HepG2 (cell line): Measurements from ENCODE around the gene CAMK2G. TPM values are rescaled to one million over a fixed set of nuclear protein-coding genes. Genes with fewer than 3 reads are reported as not detected.

ENCODE experiments used
- ATAC-seq: fragments of 200-7000 bp; cut with Tn5 transposase; 3 replicates; pipeline ENCODE4 v1.9.1; 2020; ENCODE audit warnings: mild to moderate bottlenecking, moderate library complexity
- BruUV-seq: library from RNA; stranded (reverse); fragments of 400-500 nt; replicated peaks from 2 replicates; lab custom pipeline; 2021; lab: Mats Ljungman, UMichigan
- CTCF ChIA-PET: fragments of 300-600 bp; formaldehyde crosslinking; extraction: SDS; loops from one replicate; lab custom pipeline; 2021; ENCODE audit warnings: low total read pairs, inconsistent platforms, low intra/inter-chr PET ratio; lab: Yijun Ruan, JAX
- POLR2A ChIA-PET: fragments of 350-600 bp; sonication (Branson Sonifier 250); formaldehyde crosslinking; loops from one replicate; lab custom pipeline; 2020; ENCODE audit warnings: antibody characterized with exemption, inconsistent platforms; lab: Yijun Ruan, JAX
- DNase-seq: peaks from one replicate; pipeline ENCODE4 v3.0.0-alpha.2; 2015; ENCODE audit warnings: low spot score
- FAIRE-seq: peaks from 3 replicates; lab custom pipeline; 2011; peaks lifted over from hg19 to GRCh38; lab: Jason Lieb, UNC
- H2AFZ ChIP-seq: one replicate; pipeline ENCODE4 v1.6.1; 2011; ENCODE audit warnings: low read length, inconsistent platforms
- H3K27ac ChIP-seq: fragments of 300-600 bp; 3 replicates; pipeline ENCODE4 v1.8.0; 2011; ENCODE audit warnings: mixed run types, mild to moderate bottlenecking, mixed read lengths, low read length, inconsistent platforms; ENCODE audit not compliant: insufficient read depth; ENCODE audit errors: extremely low read length
- H3K27me3 ChIP-seq, 2 experiments: fragments of 200-600 bp in 1 of 2; 2 replicates in 1 of 2; 3 replicates in 1 of 2; pipeline versions ENCODE4 v1.6.0 to v1.8.0; 2011; ENCODE audit warnings: low read length in 2 of 2, mild to moderate bottlenecking in 2 of 2, moderate library complexity in 2 of 2, inconsistent platforms in 1 of 2; ENCODE audit not compliant: insufficient read depth in 2 of 2, control insufficient read depth in 1 of 2
- H3K36me3 ChIP-seq, 2 experiments: fragments of 200-600 bp in 1 of 2; replicated peaks in 1 of 2; 2 replicates in 1 of 2; 3 replicates in 1 of 2; pipeline versions ENCODE4 v1.5.1 to v1.8.0; 2011; ENCODE audit warnings: low read length in 2 of 2, inconsistent platforms in 1 of 2; ENCODE audit not compliant: insufficient read depth in 2 of 2, control insufficient read depth in 1 of 2
- H3K4me1 ChIP-seq: 2 replicates; pipeline ENCODE4 v1.5.1; 2012; ENCODE audit warnings: low read length, inconsistent platforms; ENCODE audit not compliant: insufficient read depth
- H3K4me2 ChIP-seq: 2 replicates; pipeline ENCODE4 v1.6.0; 2011; ENCODE audit warnings: low read depth, low read length, inconsistent platforms
- H3K4me3 ChIP-seq, 3 experiments: fragments of 200-600 bp in 1 of 3; sonication (generic), shearing (Covaris generic) in 1 of 3; replicated peaks in 1 of 3; 2 replicates each; pipeline ENCODE4 v1.5.1; 2011 to 2016; ENCODE audit warnings: low read length in 3 of 3, inconsistent platforms in 2 of 3, low read depth in 2 of 3, mild to moderate bottlenecking in 2 of 3, control low read depth in 1 of 3, mixed read lengths in 1 of 3; ENCODE audit not compliant: insufficient read depth in 1 of 3
- H3K79me2 ChIP-seq: one replicate; pipeline ENCODE4 v1.6.1; 2011; ENCODE audit warnings: low read length, inconsistent platforms; ENCODE audit not compliant: insufficient read depth
- H3K9ac ChIP-seq: 2 replicates; pipeline ENCODE4 v1.6.0; 2011; ENCODE audit warnings: mild to moderate bottlenecking, low read depth, low read length, inconsistent platforms; ENCODE audit not compliant: insufficient read depth
- H3K9me3 ChIP-seq: 2 replicates; pipeline ENCODE4 v1.5.1; 2012; ENCODE audit warnings: mild to moderate bottlenecking, low read length
- H4K20me1 ChIP-seq: 2 replicates; pipeline ENCODE4 v1.6.0; 2011; ENCODE audit warnings: inconsistent platforms, mild to moderate bottlenecking, low read length, moderate library complexity; ENCODE audit not compliant: insufficient read depth
- KLF16 ChIP-seq, 2 experiments: sonication (generic) in 1 of 2; formaldehyde crosslinking in 1 of 2; IDR thresholded peaks; 2 replicates each; pipeline versions ENCODE4 v1.6.1 to v1.8.0; 2016 to 2023; ENCODE audit warnings: missing genetic modification reagents in 2 of 2, missing compliant biosample characterization in 1 of 2
- MED8 ChIP-seq: sonication (generic); formaldehyde crosslinking; IDR thresholded peaks from 2 replicates; pipeline ENCODE4 v1.8.1; 2023; ENCODE audit warnings: mild to moderate bottlenecking, missing genetic modification reagents; ENCODE audit not compliant: insufficient replicate concordance
- MXD4 ChIP-seq: IDR thresholded peaks from 2 replicates; pipeline ENCODE4 v1.6.1; 2016; ENCODE audit warnings: mild to moderate bottlenecking, missing biosample characterization, missing genetic modification reagents
- NCOA1 ChIP-seq: sonication (generic); formaldehyde crosslinking; IDR thresholded peaks from 2 replicates; pipeline ENCODE4 v1.9.0; 2021; ENCODE audit warnings: missing genetic modification reagents
- REL ChIP-seq: sonication (generic); formaldehyde crosslinking; conservative IDR thresholded peaks from 2 replicates; pipeline ENCODE4 v1.8.0; 2022; ENCODE audit warnings: mild to moderate bottlenecking, missing genetic modification reagents, moderate library complexity
- SMYD3 ChIP-seq: sonication (generic); formaldehyde crosslinking; IDR thresholded peaks from 2 replicates; pipeline ENCODE4 v1.8.1; 2023; ENCODE audit warnings: mild to moderate bottlenecking, missing genetic modification reagents
- SNRNP70 ChIP-seq: fragments of 200-400 bp; formaldehyde crosslinking; IDR thresholded peaks from 2 replicates; pipeline ENCODE4 v1.6.1; 2017; ENCODE audit warnings: mild to moderate bottlenecking, low read depth, low read length, moderate library complexity
- STAG1 ChIP-seq: sonication (generic); formaldehyde crosslinking; IDR thresholded peaks from 2 replicates; pipeline ENCODE4 v1.4.0; 2020; ENCODE audit warnings: missing genetic modification reagents
- TRIM24 ChIP-seq: sonication (generic); formaldehyde crosslinking; IDR thresholded peaks from 2 replicates; pipeline ENCODE4 v1.8.0; 2022; ENCODE audit warnings: mild to moderate bottlenecking, missing genetic modification reagents
- WGBS: methylation state at CpG from one replicate; pipeline ENCODE4 v1.1.6; 2017; ENCODE audit warnings: low lambda C conversion rate; 5-methylcytosine and 5-hydroxymethylcytosine counted together
- in situ Hi-C: cut with HindIII; loops from 2 replicates; pipeline ENCODE4 v1.10.0; 2017; ENCODE audit warnings: low pct_unique_long_range_greater_than_20kb; ENCODE audit not compliant: extremely low pct_ligation_motif_present
- intact Hi-C: fragments of 100-400 bp; cut with micrococcal nuclease; formaldehyde crosslinking; loops from one replicate; pipeline ENCODE4 v1.10.0; 2022; ENCODE audit not compliant: unreplicated experiment
- polyA plus RNA-seq, 8 experiments: library from polyadenylated mRNA; depleted of rRNA in 3 of 8; stranded (reverse) in 7 of 8; unstranded in 1 of 8; fragments of >200 nt; fragmentation: Illumina TruSeq in 4 of 8; extraction: Trizol in 4 of 8; gene quantifications; 2 replicates each; pipeline versions ENCODE4 v1.2.1 to v1.2.3, GENCODE V29; 2011 to 2016; ENCODE audit warnings: low read depth in 4 of 8, missing spikeins in 1 of 8, mixed read lengths in 1 of 8; ENCODE audit not compliant: insufficient read depth in 1 of 8
- total RNA-seq, 5 experiments: library from RNA; depleted of rRNA; stranded (reverse); fragments of >200 nt; fragmentation: Illumina TruSeq; extraction: Trizol; gene quantifications; 2 replicates each; pipeline ENCODE4 v1.2.3, GENCODE V29; 2016; ENCODE audit warnings: low read depth in 1 of 5
- TF ChIP-seq, protein P1 (sequence below): IDR thresholded peaks from 2 replicates; pipeline ENCODE4 v1.6.1; 2016; ENCODE audit warnings: low read depth, control low read depth

CAMK2G gene
- total and polyA plus RNA-seq, 2 of the 13 experiments (the other 11 are each of a cell fraction or from before 2014, with no cell fraction given), result 15.9 to 18.8 TPM

DNA sequence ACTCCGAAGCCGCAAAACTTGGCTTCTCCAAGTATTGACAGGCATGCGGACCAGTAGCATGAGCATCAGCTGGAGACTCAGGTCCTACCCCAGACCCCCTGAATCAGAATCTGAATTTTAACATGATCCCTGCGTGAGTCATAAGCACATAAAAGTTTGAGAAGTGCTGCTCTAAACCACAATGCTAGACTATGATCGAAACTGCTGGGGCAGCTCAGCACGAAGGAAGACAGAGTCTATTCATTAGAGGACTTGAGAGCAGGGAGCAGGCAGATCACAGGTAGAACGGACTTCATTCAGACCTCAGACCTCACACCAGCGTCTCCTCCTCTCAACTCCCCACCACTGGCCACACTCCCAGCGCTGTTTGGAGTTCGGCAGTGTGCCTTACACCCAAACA, 16.9 kb downstream of the CAMK2G start:
- H3K9me3 ChIP-seq, result no peaks in the 10 kb centered on the region
- FAIRE-seq (no peak), DNase-seq (no peak), ATAC-seq (no peak)
- no peak overlapping the region for H3K9ac ChIP-seq
- 90% methylated on average over 10 of the region's 10 CpGs for WGBS
- BruUV-seq, result no TSS peak
- no peak overlapping the region for H2AFZ ChIP-seq
- in situ Hi-C loops (no loop called here), intact Hi-C loops (no loop called here)
- no peak overlapping the region for H3K4me2 ChIP-seq
- H3K4me3 ChIP-seq, result no peak overlapping the region
- H3K27ac ChIP-seq, result no peak overlapping the region
- TF ChIP-seq, protein P1, sequence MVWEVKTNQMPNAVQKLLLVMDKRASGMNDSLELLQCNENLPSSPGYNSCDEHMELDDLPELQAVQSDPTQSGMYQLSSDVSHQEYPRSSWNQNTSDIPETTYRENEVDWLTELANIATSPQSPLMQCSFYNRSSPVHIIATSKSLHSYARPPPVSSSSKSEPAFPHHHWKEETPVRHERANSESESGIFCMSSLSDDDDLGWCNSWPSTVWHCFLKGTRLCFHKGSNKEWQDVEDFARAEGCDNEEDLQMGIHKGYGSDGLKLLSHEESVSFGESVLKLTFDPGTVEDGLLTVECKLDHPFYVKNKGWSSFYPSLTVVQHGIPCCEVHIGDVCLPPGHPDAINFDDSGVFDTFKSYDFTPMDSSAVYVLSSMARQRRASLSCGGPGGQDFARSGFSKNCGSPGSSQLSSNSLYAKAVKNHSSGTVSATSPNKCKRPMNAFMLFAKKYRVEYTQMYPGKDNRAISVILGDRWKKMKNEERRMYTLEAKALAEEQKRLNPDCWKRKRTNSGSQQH, result no peak
- TF ChIP-seq SMYD3 (CRISPR knock-in tag), result no peak
- TF ChIP-seq NCOA1, result no peak
- TF ChIP-seq KLF16 (CRISPR knock-in tag; IDR thresholded peaks at IDR 0.05), result no peak
- no peak for TF ChIP-seq REL (CRISPR knock-in tag)
- no peak for TF ChIP-seq TRIM24 (CRISPR knock-in tag)
- no peak for TF ChIP-seq MED8 (CRISPR knock-in tag)
- TF ChIP-seq STAG1 (CRISPR knock-in tag), result no peak
- TF ChIP-seq MXD4, result no peak
- no peak for TF ChIP-seq SNRNP70
- H3K36me3 ChIP-seq, result peaks cover 9 to 63% of the 10 kb centered on the region in 2 experiments
- H4K20me1 ChIP-seq, result no peaks in the 10 kb centered on the region
- peaks cover 26% of the 10 kb centered on the region for H3K4me1 ChIP-seq
- CTCF ChIA-PET, result no interaction called here
- H3K79me2 ChIP-seq, result no peaks in the 10 kb centered on the region
- no peaks in the 10 kb centered on the region for H3K27me3 ChIP-seq
- POLR2A ChIA-PET, result interaction anchor here (0.7 kb wide), 1 partner anchor 17 kb away, joined by 3 read pairs; no protein-coding TSS in a partner anchor
